ENCODE measurements around the gene RAB21.
A peak's percentile ranks its signal among the peaks of the same experiment; 100 is the strongest.
"Not testable (repeated sequence)": the region's sequence is repeated elsewhere in the genome, so short reads cannot be mapped to it uniquely, and the experiment has no call there.

Gene RAB21

DNA sequence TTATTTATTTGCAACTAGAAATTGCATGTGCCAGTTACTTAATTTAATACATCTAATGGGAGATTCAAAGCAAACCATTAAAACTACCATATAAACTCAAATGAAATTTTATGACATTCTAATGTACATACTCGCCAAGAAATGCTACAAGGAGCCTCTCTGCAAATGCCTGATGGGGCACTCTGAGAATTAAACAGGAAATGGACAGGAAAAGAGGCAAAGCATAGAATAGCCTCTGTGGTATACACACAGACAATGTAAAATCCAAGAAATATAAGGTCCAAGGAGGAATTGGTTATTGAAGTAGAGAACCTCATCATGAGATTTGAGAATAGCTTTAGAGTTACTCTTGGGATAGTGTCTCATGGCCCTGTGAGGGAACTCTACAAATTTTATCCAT, 41.2 kb downstream of the RAB21 start:
- no peak for DNase-seq

- DNase-seq: no peak
Observed at GRCh38 chr12:71797531-71797930, 42.9 kb downstream of the RAB21 start.

GRCh38 chr12:71799106-71799505, 44.4 kb downstream of the RAB21 start:
- DNase-seq: no peak

DNA sequence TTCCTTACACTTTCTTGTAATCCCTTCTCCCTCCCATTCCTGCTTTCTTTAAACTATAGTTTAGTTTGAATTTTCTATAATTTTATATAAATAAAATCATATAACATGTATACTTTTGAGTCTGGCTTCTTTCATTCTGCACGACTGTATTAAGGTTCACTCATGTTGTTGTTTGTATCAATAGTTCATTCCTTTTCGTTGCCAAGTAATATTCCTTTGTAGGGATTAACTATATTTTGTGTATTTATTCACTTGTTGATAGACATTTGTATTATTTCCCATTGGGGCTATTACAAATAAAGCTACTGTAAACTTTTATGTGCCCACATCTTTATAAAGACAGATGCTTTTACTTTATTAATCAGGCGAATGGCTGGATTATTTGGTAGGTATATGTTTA, 45.5 kb downstream of the RAB21 start:
- no peak for DNase-seq

GRCh38 chr12:71804505-71804904, 49.8 kb downstream of the RAB21 start:
- no peak for DNase-seq

- DNase-seq: no peak
Observed at GRCh38 chr12:71810921-71811320, 56.3 kb downstream of the RAB21 start.

GRCh38 chr12:71815242-71815641, 60.6 kb downstream of the RAB21 start:
- not testable (repeated sequence) for DNase-seq

- not testable (repeated sequence) for DNase-seq
Observed at GRCh38 chr12:71822088-71822487, 67.4 kb downstream of the RAB21 start.

DNA sequence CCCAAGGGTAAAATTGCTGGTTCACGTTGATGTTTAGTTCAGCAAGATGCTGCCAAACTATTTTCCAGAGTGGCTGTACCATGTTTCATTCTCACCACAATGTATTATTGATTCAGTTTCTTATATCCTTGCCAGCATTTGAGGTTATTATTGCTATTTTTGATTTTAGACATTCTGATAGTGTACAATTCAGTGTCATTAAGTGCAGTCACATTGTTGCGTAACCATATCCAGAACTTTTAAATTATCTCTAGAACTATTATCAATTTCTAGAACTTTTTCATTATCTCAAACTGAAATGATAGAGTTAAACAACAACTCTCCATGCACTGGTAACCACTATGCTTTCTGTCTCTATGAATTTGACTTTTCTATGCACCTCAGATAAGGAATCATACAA, 74.2 kb downstream of the RAB21 start:
- no peak for DNase-seq

DNA sequence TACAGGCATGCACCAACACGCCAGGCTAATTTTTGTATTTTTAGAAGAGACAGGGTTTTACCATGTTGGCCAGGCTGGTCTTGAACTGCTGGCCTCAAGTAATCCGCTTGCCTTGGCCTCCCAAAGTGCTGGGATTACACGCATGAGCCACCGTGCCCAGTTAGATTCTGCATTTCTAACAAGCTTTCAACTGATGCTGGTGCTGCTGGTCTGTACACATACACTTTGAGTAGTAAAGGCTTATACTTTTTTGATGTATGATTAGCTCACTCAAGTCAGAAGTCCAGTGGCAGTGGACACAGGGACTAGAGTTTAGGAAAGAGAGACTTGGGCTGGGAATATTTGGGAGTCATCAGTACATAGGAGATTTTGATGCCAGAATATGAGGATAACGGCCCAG, 82.7 kb downstream of the RAB21 start:
- no peak for DNase-seq

GRCh38 chr12:71838231-71838630, 83.6 kb downstream of the RAB21 start:
- no peak for DNase-seq

DNA sequence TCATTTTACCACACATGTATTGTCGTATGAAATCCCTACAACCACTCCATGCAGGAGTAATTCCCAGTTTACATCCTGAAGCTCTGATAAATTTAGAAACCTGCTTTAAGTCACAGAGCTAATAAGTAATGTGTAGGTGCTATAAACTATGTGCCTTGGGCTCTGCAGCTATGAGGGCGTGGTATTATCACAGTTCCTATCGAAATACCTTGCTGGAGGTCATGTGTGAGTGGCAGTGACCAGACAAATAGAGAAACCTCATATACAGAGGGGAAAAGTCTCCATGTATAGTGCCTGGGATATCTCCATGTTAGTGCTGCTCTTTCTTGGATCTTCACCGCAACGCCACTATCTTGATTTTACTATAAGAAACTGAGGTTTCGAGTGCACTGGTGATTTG, 84.0 kb downstream of the RAB21 start:
- no peak for DNase-seq

GRCh38 chr12:71840231-71840847, 85.7 kb downstream of the RAB21 start:
- peak in 5 of 51 donors; percentile 2 to 31 (median 15) for DNase-seq

DNA sequence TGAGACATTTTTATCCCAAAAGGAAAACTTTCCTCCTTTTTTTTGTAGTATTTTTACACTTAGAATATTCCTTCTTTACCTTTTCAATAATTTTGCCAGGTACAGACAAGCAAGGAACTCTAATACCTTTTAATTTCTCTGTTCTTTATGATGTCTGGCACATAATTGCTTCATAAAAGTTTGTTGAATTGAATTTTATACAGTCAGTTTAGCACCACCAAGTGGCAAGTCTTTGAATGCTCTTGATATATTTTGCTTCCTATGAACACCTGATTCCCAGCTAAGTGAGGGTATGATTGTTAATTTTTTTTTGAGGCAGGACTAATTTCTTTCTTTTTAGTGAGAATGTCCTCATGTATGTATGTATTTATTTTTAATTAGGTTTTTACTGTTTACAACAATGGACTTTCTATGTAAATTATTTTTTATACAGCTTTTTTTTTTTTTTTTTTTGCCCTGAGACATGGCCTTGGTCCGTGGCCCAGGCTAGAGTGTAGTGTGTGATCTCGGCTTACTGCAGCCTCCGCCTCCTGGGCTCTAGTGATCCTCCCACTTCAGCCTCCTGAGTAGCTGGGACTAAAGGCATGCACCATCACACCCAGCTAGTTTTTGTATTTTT, 91.8 kb downstream of the RAB21 start:
- DNase-seq: no peak

DNA sequence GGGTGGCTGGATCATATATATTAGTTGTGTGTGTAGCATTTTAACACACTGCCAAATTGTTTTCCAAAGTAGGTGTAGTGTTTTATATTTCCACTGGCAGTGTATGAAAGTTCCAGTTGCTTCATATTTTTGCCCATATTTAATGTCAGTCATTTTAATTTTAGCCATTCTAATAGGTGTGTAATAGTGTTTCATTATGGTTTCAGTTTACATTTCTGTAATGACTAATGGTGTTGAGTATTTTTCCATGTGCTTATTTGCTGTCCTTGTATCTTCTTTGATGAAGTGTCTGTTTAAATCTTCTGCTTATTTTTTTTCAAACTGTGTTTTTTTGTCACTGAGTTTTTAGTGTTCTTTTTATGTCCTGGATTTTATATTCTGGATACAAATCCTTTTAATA, 93.5 kb downstream of the RAB21 start:
- no peak for DNase-seq

- DNase-seq: no peak
Observed at GRCh38 chr12:71849109-71849851, 94.6 kb downstream of the RAB21 start.
